Measurements from ENCODE around the gene SREBF1. TPM values are rescaled to one million over a fixed set of nuclear protein-coding genes. Genes with fewer than 3 reads are reported as not detected.
A peak's percentile ranks its signal among the peaks of the same experiment; 100 is the strongest.

The SREBF1 gene
- polyA plus RNA-seq, 1 of the 3 experiments (the other 2 are of a cell fraction) = 20.4 TPM

GRCh38 chr17:17836250-17836817 is 452 bp downstream of the SREBF1 start:
- H3K9me3 ChIP-seq = no peaks in the 10 kb centered on the region
- peak overlapping the region; percentile 88 for H3K9ac ChIP-seq
- peak overlapping the region; percentile 94 for H3K4me2 ChIP-seq
- peaks cover 6% of the 10 kb centered on the region; the same call in 1 of the 2 replicates for H3K79me2 ChIP-seq (ENCODE audit: insufficient read depth)
- no peaks in the 10 kb centered on the region for H3K27me3 ChIP-seq (ENCODE audit: insufficient read depth)
- H3K36me3 ChIP-seq (replicated peaks in 1 of 2; ENCODE audit: control insufficient read depth in 1 of 2, insufficient read depth in 2 of 2, low read length in 1 of 2) = no peaks in the 10 kb centered on the region
- peak overlapping the region; percentile 75 to 79 for H3K4me3 ChIP-seq (ENCODE audit: low read depth in 2 of 2, low read length in 1 of 2)
- DNase-seq = peak; percentile 96
- no peaks in the 10 kb centered on the region for H4K20me1 ChIP-seq (ENCODE audit: insufficient read depth)
- no peaks in the 10 kb centered on the region for H3K9me2 ChIP-seq
- WGBS (ENCODE audit: low lambda C conversion rate) = 0% methylated on average over 5 of the region's 69 CpGs
- H2AFZ ChIP-seq (ENCODE audit: low read depth) = peak overlapping the region; percentile 61; the same call in 1 of the 2 replicates
- H3K27ac ChIP-seq (ENCODE audit: low read depth in 2 of 2, low read length in 1 of 2) = peak overlapping the region; percentile 69 to 95
- H3K4me1 ChIP-seq (ENCODE audit: control insufficient read depth in 1 of 2, insufficient read depth in 2 of 2, low read depth in 1 of 2, low read length in 1 of 2) = peaks cover 22 to 63% of the 10 kb centered on the region in 2 experiments; a peak in 3 of 4 replicates
- peaks cover 17% of the 10 kb centered on the region for H3F3A ChIP-seq (replicated peaks; ENCODE audit: insufficient read depth)
- ChIA-PET POLR2A (interaction anchor here (0.6 to 4.0 kb wide), 34 partner anchors 10 to 481 kb away, joined by 3 to 44 read pairs (median 5); no protein-coding TSS in a partner anchor), CTCF (interaction anchor here (0.9 to 5.2 kb wide), 11 partner anchors 9 to 155 kb away, joined by 3 to 32 read pairs (median 4); partner anchors contain the start of gene RAI1)
- TF ChIP-seq FOXM1 (IDR thresholded peaks at IDR 0.05; ENCODE audit: low read depth) = no peak
- peak; percentile 40; the same call in 1 of the 2 replicates for TF ChIP-seq RFX5 (IDR thresholded peaks at IDR 0.05; ENCODE audit: low read length)
- TF ChIP-seq REST (IDR thresholded peaks at IDR 0.05; ENCODE audit: low read depth, low read length) = no peak
- no peak; a peak in 1 of 4 replicates for TF ChIP-seq EP300 (IDR thresholded peaks at IDR 0.05; ENCODE audit: borderline replicate concordance in 1 of 2, low read depth in 1 of 2, low read length in 1 of 2)
- TF ChIP-seq GATA2 (CRISPR knock-in tag; IDR thresholded peaks at IDR 0.05) = no peak
- TF ChIP-seq TEAD4 (IDR thresholded peaks at IDR 0.05; ENCODE audit: borderline replicate concordance, insufficient read depth) = no peak
- TF ChIP-seq EZH2phosphoT487 (IDR thresholded peaks at IDR 0.05; ENCODE audit: borderline replicate concordance, low read depth) = no peak
- no peak for TF ChIP-seq PBX3 (IDR thresholded peaks at IDR 0.05)
- TF ChIP-seq FOXJ3 (CRISPR knock-in tag; IDR thresholded peaks at IDR 0.05) = no peak
- peak; percentile 58; the same call in 1 of the 2 replicates for TF ChIP-seq SIN3A (IDR thresholded peaks at IDR 0.05; ENCODE audit: borderline replicate concordance, low read depth, low read length)
- TF ChIP-seq POLR2AphosphoS5 (IDR thresholded peaks at IDR 0.05; ENCODE audit: low read depth, low read length) = peak; percentile 89
- peak; percentile 98 for TF ChIP-seq RXRA (IDR thresholded peaks at IDR 0.05; ENCODE audit: borderline replicate concordance, low read depth)
- no peak; the same call in 1 of the 2 replicates for TF ChIP-seq NFIC (IDR thresholded peaks at IDR 0.05; ENCODE audit: borderline replicate concordance)
- TF ChIP-seq CHD2 (IDR thresholded peaks at IDR 0.05; ENCODE audit: low read length, partially characterized antibody) = peak; percentile 92
- TF ChIP-seq GABPA (IDR thresholded peaks at IDR 0.05; ENCODE audit: low read depth) = no peak
- TF ChIP-seq, protein P1, sequence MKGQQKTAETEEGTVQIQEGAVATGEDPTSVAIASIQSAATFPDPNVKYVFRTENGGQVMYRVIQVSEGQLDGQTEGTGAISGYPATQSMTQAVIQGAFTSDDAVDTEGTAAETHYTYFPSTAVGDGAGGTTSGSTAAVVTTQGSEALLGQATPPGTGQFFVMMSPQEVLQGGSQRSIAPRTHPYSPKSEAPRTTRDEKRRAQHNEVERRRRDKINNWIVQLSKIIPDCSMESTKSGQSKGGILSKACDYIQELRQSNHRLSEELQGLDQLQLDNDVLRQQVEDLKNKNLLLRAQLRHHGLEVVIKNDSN (IDR thresholded peaks at IDR 0.05; ENCODE audit: borderline replicate concordance, low read depth) = no peak
- no peak for TF ChIP-seq RCOR1 (IDR thresholded peaks at IDR 0.05; ENCODE audit: low read length)
- TF ChIP-seq TCF12 (IDR thresholded peaks at IDR 0.05) = no peak
- TF ChIP-seq ZBTB33 (IDR thresholded peaks at IDR 0.05; ENCODE audit: borderline replicate concordance, low read depth) = 0 out of 2 replicates have a peak, but pooled peaks have one; percentile 33
- TF ChIP-seq FOSL2 (IDR thresholded peaks at IDR 0.05; ENCODE audit: borderline replicate concordance, low read depth) = no peak
- peak; percentile 74 for TF ChIP-seq TAF1 (IDR thresholded peaks at IDR 0.05; ENCODE audit: borderline replicate concordance, low read depth, low read length)
- no peak for TF ChIP-seq SMC3 (IDR thresholded peaks at IDR 0.05; ENCODE audit: low read depth, low read length)
- TF ChIP-seq MXI1 (IDR thresholded peaks at IDR 0.05; ENCODE audit: low read depth, low read length) = peak; percentile 87; the same call in 1 of the 2 replicates
- TF ChIP-seq MAX (IDR thresholded peaks at IDR 0.05; ENCODE audit: low read depth) = peak; percentile 34
- no peak for TF ChIP-seq MEF2A (IDR thresholded peaks at IDR 0.05; ENCODE audit: borderline replicate concordance, low read depth)
- no peak for TF ChIP-seq ELF1 (IDR thresholded peaks at IDR 0.05)
- TF ChIP-seq JUND (IDR thresholded peaks at IDR 0.05) = no peak
